Type B pancreatic cell (in vitro differentiated cells): ENCODE data around the gene KCNT1. TPM values are rescaled to one million over a fixed set of nuclear protein-coding genes. Genes with fewer than 3 reads are reported as not detected.

ENCODE experiments used
- DNase-seq: peaks from one replicate; pipeline ENCODE4 v3.0.0; 2021; ENCODE audit warnings: mixed read lengths; ENCODE audit not compliant: unreplicated experiment; ENCODE audit errors: extremely low spot score
- H3K27ac Mint-ChIP-seq: 2 replicates; pipeline ENCODE4 v1.8.0; 2021; ENCODE audit warnings: mild to moderate bottlenecking, mixed read lengths
- H3K27me3 Mint-ChIP-seq: 2 replicates; pipeline ENCODE4 v1.8.0; 2021; ENCODE audit warnings: mixed read lengths
- H3K36me3 Mint-ChIP-seq: 2 replicates; pipeline ENCODE4 v1.8.0; 2021; ENCODE audit warnings: mixed read lengths
- H3K4me1 Mint-ChIP-seq: one replicate; pipeline ENCODE4 v1.8.0; 2021; ENCODE audit warnings: mixed read lengths; ENCODE audit not compliant: unreplicated experiment
- H3K4me3 Mint-ChIP-seq: 2 replicates; pipeline ENCODE4 v1.8.0; 2021; ENCODE audit warnings: mild to moderate bottlenecking, mixed read lengths
- H3K9me3 Mint-ChIP-seq: 2 replicates; pipeline ENCODE4 v1.8.0; 2021; ENCODE audit warnings: mixed read lengths
- CTCF ChIP-seq: fragments of 200-600 bp; sonication (generic); conservative IDR thresholded peaks from 2 replicates; pipeline ENCODE4 v1.5.0; 2021; ENCODE audit warnings: antibody characterized with exemption, mild to moderate bottlenecking
- total RNA-seq: library from RNA; stranded (reverse); gene quantifications from 2 replicates; pipeline ENCODE4 v1.2.1, GENCODE V29; 2021; ENCODE audit warnings: low replicate concordance

KCNT1 gene
- total RNA-seq, 1 donor from 2014 or later = not detected

DNA sequence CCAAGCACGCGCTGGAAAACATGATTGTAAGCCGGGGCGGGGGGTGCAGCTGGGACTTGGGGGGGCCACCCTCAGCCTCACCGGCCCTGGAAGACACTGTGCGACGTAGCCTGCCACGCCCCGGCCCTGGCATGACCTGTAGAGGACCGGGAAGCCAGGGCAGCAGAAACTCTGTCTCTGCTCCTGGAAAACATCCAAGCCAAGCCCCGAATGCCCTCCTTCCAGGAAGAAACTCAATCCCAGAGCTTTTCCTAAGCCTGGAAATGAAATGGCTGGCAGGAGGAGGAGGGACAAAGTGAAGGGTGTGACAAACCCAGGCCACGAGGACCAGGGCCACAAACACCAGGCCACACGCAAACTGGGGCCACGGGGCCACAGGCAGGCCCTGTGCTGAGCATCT, 55.4 kb downstream of the KCNT1 start:
- Mint-ChIP-seq H3K9me3 (no peaks in the 10 kb centered on the region), H3K27me3 (no peaks in the 10 kb centered on the region), H3K36me3 (no peaks in the 10 kb centered on the region), H3K4me1 (no peaks in the 10 kb centered on the region), H3K4me3 (no peak overlapping the region), H3K27ac (no peak overlapping the region)
- no peak for TF ChIP-seq CTCF
- DNase-seq = no peak

DNA sequence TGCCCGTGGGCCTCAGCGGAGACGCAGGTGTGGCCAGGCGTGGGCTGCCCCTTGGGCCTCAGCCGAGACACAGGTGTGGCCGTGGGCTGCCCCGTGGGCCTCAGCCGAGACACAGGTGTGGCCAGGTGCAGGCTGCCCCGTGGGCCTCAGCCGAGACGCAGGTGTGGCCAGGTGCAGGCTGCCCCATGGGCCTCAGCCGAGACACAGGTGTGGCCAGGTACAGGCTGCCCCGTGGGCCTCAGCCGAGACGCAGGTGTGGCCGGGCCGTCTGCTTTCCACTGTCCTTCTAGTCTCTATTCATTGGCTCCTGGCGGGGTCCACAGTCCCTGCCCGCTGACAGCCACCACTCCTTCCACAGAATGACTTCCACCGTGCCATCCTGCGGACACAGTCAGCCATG, 56.1 kb downstream of the KCNT1 start:
- no peak for DNase-seq
- Mint-ChIP-seq H3K9me3 (no peaks in the 10 kb centered on the region), H3K27ac (no peak overlapping the region), H3K36me3 (no peaks in the 10 kb centered on the region), H3K4me1 (no peaks in the 10 kb centered on the region), H3K4me3 (no peak overlapping the region), H3K27me3 (no peaks in the 10 kb centered on the region)
- no peak for TF ChIP-seq CTCF

- TF ChIP-seq CTCF = no peak
- Mint-ChIP-seq H3K4me1 (no peaks in the 10 kb centered on the region), H3K4me3 (no peak overlapping the region), H3K36me3 (no peaks in the 10 kb centered on the region), H3K27ac (no peak overlapping the region), H3K9me3 (no peaks in the 10 kb centered on the region), H3K27me3 (no peaks in the 10 kb centered on the region)
- DNase-seq = no peak
Measured at GRCh38 chr9:135758870-135759269, 56.9 kb downstream of the KCNT1 start.

DNA sequence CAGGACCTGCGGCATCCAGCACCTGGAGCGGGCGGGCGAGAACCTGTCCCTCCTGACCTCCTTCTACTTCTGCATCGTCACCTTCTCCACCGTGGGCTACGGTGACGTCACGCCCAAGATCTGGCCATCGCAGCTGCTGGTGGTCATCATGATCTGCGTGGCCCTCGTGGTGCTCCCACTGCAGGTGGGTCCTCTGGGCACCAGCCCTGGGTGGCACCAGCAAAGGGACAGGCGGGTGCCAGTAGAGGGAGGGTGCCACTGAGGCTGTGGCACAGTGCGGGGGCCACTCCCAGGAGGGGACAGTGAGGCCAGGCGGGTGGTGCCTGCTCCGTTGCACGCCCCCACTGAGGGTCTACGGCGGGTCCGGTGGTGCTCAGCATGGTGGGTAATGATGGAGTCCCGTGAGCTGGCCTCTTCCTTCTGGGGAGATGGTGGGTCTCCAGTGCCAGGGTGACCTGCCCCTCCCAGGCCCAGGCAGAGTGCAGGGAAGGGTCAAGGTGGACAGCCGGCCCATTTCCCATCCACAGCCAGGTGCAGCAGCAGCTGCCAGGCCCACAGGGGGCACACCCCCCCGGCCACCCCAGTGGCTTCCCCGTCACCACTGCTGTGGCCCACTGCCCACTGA, 57.8 kb downstream of the KCNT1 start:
- H3K27ac Mint-ChIP-seq = no peak overlapping the region
- DNase-seq = no peak
- no peaks in the 10 kb centered on the region for H3K27me3 Mint-ChIP-seq
- H3K36me3 Mint-ChIP-seq = no peaks in the 10 kb centered on the region
- no peaks in the 10 kb centered on the region for H3K4me1 Mint-ChIP-seq
- H3K9me3 Mint-ChIP-seq = no peaks in the 10 kb centered on the region
- TF ChIP-seq CTCF = no peak
- no peak overlapping the region for H3K4me3 Mint-ChIP-seq

DNA sequence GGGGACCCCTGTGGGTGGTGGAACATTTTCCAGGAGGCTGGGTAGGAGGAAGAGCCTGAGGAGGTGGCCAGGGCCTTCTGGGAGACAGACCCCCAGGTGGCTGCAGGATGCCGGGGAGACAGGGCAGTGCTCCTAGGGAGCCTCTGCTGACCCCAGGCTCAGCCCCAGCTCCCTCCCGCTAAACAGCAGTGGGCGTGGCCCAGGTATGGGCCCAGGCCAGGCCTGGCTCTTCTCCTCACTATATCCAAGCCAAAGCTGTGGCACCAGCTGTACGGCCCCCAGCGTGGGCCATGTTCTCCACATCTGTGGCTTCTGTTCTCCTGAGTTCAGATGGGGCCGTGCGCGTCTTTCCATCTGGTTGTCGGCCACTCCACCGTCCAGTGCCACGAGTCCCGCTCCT, 58.5 kb downstream of the KCNT1 start:
- DNase-seq = no peak
- no peaks in the 10 kb centered on the region for H3K9me3 Mint-ChIP-seq
- H3K27ac Mint-ChIP-seq = no peak overlapping the region
- H3K27me3 Mint-ChIP-seq = no peaks in the 10 kb centered on the region
- H3K4me3 Mint-ChIP-seq = no peak overlapping the region
- H3K4me1 Mint-ChIP-seq = no peaks in the 10 kb centered on the region
- TF ChIP-seq CTCF = no peak
- no peaks in the 10 kb centered on the region for H3K36me3 Mint-ChIP-seq
